NCI-H1436 treated with DMSO at 0.1 percent for 48 hours (cell line): ENCODE measurements around the gene TTLL11.
A peak's percentile ranks its signal among the peaks of the same experiment; 100 is the strongest.

ENCODE experiments used
- DNase-seq: peaks from one replicate; lab custom pipeline; 2025; lab: John Stamatoyannopoulos, UW

TTLL11 gene

GRCh38 chr9:122092611-122093506 lies at the start of gene TTLL11:
TSS of gene TTLL11 (minus strand) at chr9:122093308. CDS start at chr9:122093148, 160 bp downstream.
- DNase-seq, result peak; percentile 20

DNA sequence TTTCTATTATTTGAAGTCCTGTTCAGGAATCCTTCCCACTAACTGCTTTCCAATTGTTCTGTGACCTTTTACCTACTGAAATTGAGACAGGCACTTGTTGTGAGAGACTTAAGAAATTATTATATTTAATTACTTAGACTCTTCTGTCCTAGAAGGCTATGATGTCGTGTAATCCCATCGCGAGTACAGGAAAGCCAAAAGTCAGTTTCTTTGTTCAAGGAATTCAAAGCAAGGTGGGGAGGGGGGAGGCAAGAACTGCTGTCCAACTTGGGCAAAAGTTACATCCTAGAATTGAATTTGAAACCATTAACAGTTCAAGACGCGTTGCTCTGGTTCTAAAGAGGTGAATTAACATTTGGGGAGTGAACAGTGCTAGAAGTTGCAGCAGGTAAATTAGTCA lies 48.6 kb upstream of the TTLL11 start:
- no peak for DNase-seq

- no peak for DNase-seq
Observed at GRCh38 chr9:122140368-122141193, 47.5 kb upstream of the TTLL11 start.

GRCh38 chr9:122138560-122139268 lies 45.6 kb upstream of the TTLL11 start:
- DNase-seq, result no peak

- no peak for DNase-seq
Observed at GRCh38 chr9:122135529-122135859, 42.4 kb upstream of the TTLL11 start.

DNA sequence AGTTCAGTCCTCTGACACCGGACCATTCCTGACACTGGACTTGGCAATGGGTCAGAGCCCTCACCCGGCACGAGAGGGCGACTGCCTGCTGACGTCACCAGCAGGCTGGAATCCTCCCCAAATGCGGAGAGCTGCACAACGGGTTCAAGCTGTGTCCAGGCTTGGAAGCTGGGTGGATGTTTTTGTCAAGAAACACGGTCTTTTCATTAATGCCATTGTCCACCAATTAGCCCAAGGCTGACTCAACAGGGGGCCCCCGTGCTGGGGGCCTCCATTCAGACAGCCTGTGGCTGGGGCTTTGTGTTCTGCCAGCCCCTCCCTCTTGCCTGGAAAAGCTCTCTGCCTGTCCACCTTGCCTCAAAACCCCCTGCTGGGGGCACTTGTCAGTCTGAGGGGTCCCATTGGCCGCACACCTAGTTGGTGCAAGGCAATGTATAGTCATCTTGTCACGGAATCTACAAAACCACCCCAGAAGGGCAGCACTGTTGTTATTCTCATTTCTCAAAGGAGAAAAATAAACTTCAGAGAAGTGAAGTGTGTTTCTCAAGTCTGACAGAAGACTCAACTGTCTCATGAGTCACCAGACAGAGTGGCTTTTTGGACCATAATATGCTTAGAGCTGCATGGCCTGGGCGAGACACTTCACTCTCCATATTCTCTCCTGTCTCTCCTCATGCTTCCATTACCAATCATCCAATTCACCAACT lies 41.9 kb upstream of the TTLL11 start:
- no peak for DNase-seq

DNA sequence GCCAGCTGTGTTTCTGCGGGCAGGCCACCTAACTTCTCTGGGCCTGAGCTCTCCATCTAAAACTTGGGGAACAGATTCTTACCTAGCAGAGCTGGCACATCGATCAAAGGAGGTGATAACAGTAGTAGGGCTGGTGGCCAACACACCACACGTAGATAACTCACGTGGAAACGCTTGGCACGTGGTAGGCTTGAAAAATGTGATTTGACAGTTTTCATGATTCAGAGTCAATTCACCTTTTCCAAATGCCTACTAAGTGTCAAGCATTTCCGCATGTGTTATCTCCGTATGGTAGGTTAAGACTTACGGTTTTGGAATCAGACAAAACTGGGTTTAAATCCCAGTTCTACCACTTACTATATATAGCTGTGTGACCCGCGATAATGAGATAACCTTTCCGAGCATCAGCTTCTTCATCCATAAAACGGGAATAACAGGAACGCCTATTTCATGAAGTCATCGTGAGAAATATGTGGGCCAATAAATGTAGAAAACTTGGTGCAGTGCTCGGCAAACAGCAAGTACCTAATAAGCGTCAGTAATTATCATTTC lies 41.0 kb upstream of the TTLL11 start:
- DNase-seq, result no peak

DNA sequence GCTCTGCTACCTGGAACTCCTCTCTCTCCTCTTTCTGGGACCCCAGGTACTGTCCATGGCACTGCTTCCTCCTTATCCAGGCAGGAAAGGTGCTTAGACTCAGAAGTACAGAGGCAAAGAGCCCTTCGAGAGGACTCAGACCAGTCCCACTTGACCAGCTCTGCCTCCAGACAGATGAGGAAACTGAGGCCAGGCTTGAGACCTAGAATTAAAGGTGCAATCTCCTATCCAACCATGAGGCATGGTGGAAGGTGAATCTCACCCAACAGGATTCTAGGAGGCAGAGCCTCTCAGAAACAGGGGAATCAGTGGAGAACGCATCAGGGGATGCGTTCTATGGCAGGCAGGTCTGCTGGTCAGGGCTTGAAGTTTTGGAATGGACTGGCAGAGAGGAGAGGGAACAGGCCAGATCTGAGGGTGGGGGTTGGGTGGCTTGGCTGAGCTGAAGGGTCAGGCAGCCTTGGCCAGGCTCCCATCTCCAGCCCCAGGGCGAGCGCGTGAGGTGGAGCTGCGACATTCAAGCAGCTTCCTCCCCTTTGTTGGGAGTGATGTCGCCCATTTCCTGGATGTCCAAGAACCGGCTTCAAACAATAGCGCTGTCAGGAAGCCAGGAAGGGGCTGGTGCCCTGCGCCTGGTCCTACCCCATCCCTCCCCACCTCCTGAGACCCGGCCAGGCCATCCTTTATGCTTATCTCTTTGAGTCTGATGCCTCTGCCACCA lies 40.3 kb upstream of the TTLL11 start:
- no peak for DNase-seq

DNA sequence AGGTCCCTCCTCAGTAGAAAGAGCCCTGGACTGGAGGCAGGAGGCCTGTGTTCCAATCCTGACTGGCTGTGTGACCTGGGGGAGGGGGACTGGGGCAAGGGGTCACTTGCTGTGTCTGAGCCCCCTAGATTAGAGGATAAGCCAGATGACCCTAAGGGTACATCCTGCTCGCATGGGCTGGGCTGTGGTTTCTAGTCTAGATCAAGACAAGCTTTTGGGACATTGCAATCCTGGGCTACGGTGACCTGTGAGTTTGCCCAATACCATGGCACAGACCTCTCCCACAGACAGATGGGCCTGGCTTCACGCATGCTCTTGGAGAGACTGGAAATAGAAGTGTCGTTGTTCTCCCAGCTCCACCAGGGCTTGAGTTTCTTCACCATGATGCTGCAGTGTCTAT lies 39.4 kb upstream of the TTLL11 start:
- no peak for DNase-seq

DNA sequence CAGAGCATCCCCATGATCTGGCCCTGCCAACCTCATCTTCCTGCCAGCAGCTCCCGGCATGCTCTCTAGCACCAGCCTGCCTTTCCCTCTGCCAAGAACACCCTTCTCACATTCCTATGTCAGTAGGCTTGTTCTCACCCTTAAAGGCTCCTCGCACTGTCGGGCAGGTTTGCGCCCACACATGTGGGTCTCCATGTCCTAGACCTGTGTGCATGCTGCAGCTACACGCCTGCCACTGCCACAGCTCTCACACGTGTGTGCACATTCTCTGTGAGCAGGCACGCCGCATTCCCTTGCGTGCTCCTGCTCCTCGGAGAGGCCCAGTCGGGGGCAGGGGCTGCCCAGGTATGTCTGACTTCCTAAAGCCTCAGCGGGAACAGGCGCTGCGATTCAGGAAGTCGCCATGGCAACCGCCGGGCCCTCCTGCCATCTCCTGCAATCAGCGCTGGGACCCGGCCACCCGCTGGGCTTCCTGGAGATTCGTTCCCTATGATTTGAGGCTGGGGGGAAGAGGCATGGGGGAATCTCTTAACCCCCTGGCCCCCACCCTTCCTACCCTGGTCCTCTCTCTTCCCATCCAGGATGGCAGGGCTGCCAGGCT lies 38.4 kb upstream of the TTLL11 start:
- DNase-seq, result no peak

DNA sequence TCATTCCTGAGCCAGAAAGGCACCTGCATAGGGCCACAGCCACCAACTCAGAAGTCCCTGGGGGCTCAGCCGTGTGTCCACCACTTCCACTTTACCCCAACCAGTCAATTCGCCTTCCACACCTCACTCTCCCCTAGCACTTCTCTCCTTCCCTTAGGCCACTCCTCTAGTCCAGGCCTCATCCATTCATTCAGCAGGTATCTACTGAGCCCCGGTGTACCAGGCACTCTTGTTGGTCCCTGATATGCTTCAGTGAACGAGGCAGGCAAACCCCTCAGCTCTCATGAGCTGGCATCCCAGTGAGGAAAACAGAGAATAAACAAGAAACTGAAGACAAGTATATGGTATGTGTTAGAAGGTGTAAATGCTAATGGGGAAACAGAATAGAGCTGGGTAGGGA lies 37.7 kb upstream of the TTLL11 start:
- no peak for DNase-seq

- no peak for DNase-seq
Observed at GRCh38 chr9:122129969-122130368, 36.9 kb upstream of the TTLL11 start.

DNA sequence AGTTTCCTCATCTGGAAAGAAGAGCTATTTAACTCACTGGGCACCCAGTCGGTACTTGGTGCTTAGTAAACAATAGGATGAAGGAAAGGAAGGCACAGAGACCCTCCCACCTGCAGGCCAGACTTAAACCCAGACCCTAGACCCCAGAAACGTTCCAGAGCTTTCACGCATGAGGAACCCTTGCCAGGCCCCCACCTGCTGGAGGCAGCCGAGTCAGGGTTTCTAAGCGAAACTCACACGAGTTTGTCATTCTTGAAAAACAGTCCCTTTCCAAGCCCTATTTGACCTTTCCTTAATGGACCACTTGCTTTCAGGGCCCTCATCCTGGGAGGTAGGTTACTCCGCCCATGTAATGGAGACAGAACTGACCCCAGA lies 35.8 kb upstream of the TTLL11 start:
- DNase-seq, result no peak

GRCh38 chr9:122128007-122128968 lies 35.2 kb upstream of the TTLL11 start:
- no peak for DNase-seq

GRCh38 chr9:122127396-122127798 lies 34.3 kb upstream of the TTLL11 start:
- no peak for DNase-seq

GRCh38 chr9:122126331-122127261 lies 33.5 kb upstream of the TTLL11 start:
- DNase-seq, result no peak

DNA sequence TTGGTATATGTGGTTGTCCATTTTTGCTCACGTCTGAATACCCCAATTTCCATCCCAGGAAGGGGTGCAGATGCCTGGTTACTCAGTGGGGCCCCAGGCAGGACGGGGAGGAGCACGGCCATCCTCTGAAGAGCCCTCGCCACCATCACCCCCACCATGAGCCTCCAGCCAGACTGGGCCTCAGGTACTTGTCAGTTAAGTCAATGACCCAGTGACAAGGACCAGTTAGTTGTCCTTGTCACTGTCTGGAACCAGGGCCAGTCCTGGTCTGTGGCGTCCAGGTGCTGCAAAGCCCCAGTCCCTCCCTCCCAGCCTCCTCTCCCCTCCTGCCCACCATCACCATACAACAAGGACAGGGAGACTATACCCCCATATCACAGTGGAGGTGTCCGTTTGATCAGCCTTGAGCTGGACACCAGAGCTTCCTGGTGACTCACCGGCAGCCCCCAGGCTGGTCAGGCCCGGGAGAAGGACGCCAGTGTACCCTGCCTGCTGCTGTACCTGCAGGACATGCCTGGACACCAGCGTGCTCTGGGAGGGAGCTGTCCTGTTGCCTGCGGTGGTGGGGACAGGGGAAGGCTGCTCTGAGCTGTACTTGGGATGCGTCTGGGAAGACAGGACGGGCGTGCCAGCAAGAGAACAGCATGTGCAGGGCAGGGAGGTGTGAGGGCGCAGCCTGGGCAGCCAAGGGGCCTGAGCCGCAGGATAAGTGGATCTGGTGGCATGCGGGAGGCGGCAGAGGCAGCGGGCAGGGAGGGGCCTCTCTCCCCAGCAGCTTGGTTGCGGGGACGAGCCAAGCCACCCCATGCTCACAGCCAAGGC lies 32.6 kb upstream of the TTLL11 start:
- DNase-seq, result no peak
